SU-DHL-6 (cell line): Measurements from ENCODE around the gene SYCP1.

Experiments
- H2AFZ ChIP-seq: fragments of 200-600 bp; sonication (generic); 2 replicates; pipeline ENCODE4 v1.6.1; 2014; ENCODE audit warnings: low read depth, mild to moderate bottlenecking, moderate library complexity, mixed read lengths, antibody characterized with exemption, low read length; ENCODE audit not compliant: severe bottlenecking
- H3F3A ChIP-seq: fragments of 200-600 bp; shearing (Covaris generic); 2 replicates; pipeline ENCODE4 v1.6.0; 2016; ENCODE audit warnings: antibody characterized with exemption, mild to moderate bottlenecking; ENCODE audit not compliant: insufficient read depth
- H3K27ac ChIP-seq: fragments of 200-600 bp; sonication (generic); 2 replicates; pipeline ENCODE4 v1.5.1; 2016; ENCODE audit warnings: low read depth, mild to moderate bottlenecking, low read length, moderate library complexity, mixed read lengths
- H3K27me3 ChIP-seq: fragments of 200-600 bp; sonication (generic), shearing (Covaris generic); 2 replicates; pipeline ENCODE4 v1.6.0; 2014; ENCODE audit warnings: mild to moderate bottlenecking, low read length
- H3K36me3 ChIP-seq: fragments of 200-600 bp; sonication (generic); 2 replicates; pipeline ENCODE4 v1.6.1; 2014; ENCODE audit warnings: mild to moderate bottlenecking, low read length, mixed read lengths
- H3K4me2 ChIP-seq: fragments of 300-600, 200-600 bp; shearing (Covaris generic), sonication (generic); 2 replicates; pipeline ENCODE4 v1.6.0; 2014; ENCODE audit warnings: low read length, low read depth, mild to moderate bottlenecking; ENCODE audit not compliant: poor library complexity, severe bottlenecking
- H3K4me3 ChIP-seq: fragments of 200-600 bp; sonication (generic); 2 replicates; pipeline ENCODE4 v1.5.1; 2014; ENCODE audit warnings: antibody characterized with exemption, low read length, mild to moderate bottlenecking, mixed read lengths; ENCODE audit not compliant: insufficient read depth, poor library complexity, severe bottlenecking
- H3K79me2 ChIP-seq: fragments of 200-600 bp; sonication (generic); 2 replicates; pipeline ENCODE4 v1.6.1; 2014; ENCODE audit warnings: mild to moderate bottlenecking, low read length, moderate library complexity; ENCODE audit not compliant: insufficient read depth
- H3K9ac ChIP-seq: fragments of 200-600 bp; sonication (generic); 2 replicates; pipeline ENCODE4 v1.7.0; 2014; ENCODE audit warnings: mild to moderate bottlenecking, low read length
- H3K9me2 ChIP-seq: fragments of 200-600 bp; sonication (generic); replicated peaks from 2 replicates; pipeline ENCODE4 v1.6.1; 2014; ENCODE audit warnings: low read length; ENCODE audit not compliant: insufficient read depth
- H3K9me3 ChIP-seq: fragments of 200-600 bp; sonication (generic); 2 replicates; pipeline ENCODE4 v1.6.1; 2014; ENCODE audit warnings: low read length, mixed read lengths; ENCODE audit not compliant: insufficient read depth
- H4K20me1 ChIP-seq: fragments of 200-600 bp; sonication (generic); 2 replicates; pipeline ENCODE4 v1.6.1; 2014; ENCODE audit warnings: low read depth, mild to moderate bottlenecking, antibody characterized with exemption, low read length, moderate library complexity, mixed read lengths
- EZH2phosphoT487 ChIP-seq: fragments of 200-600 bp; sonication (generic), shearing (Covaris generic); conservative IDR thresholded peaks from 2 replicates; pipeline ENCODE4 v1.6.1; 2018; ENCODE audit warnings: mild to moderate bottlenecking, antibody characterized with exemption, low read length, moderate library complexity, mixed read lengths
- TF ChIP-seq, protein P1 (sequence below): fragments of 200-600 bp; sonication (generic); IDR thresholded peaks from one replicate; pipeline ENCODE4 v1.5.1; 2017; ENCODE audit warnings: antibody characterized with exemption, mild to moderate bottlenecking, low read length, moderate library complexity; ENCODE audit not compliant: insufficient read depth, poor library complexity, severe bottlenecking

The SYCP1 gene

DNA sequence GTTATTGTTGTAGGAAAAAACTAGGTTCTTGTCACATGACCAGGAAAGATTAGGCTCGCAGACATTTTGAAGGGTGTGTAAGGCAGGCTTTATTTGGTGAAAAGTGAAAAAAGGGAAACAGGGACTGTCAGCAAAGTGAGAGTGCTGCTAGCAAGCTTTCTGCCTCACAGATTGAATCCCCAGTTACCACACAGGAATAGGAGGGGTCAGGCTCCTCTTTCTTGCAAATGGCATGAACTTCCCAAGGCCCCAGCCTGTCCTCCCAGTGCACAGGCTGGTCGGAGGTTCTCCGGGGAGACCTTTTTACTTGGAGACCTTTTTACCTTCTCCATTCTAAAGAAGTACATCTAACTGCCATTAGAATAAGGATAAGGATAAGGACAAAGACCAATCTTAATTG is 42.1 kb downstream of the SYCP1 start:
- no peak overlapping the region for H3K4me2 ChIP-seq
- no peak overlapping the region for H3K4me3 ChIP-seq
- H3K27me3 ChIP-seq, result no peaks in the 10 kb centered on the region
- no peaks in the 10 kb centered on the region; the same call in 1 of the 2 replicates for H4K20me1 ChIP-seq
- H3F3A ChIP-seq, result no peaks in the 10 kb centered on the region
- no peaks in the 10 kb centered on the region for H3K79me2 ChIP-seq
- no peak overlapping the region for H3K9ac ChIP-seq
- H3K9me2 ChIP-seq, result no peaks in the 10 kb centered on the region
- H2AFZ ChIP-seq, result no peak overlapping the region
- H3K9me3 ChIP-seq, result no peaks in the 10 kb centered on the region
- H3K36me3 ChIP-seq, result no peaks in the 10 kb centered on the region
- no peak overlapping the region for H3K27ac ChIP-seq
- no peak for TF ChIP-seq EZH2phosphoT487
- TF ChIP-seq, protein P1, sequence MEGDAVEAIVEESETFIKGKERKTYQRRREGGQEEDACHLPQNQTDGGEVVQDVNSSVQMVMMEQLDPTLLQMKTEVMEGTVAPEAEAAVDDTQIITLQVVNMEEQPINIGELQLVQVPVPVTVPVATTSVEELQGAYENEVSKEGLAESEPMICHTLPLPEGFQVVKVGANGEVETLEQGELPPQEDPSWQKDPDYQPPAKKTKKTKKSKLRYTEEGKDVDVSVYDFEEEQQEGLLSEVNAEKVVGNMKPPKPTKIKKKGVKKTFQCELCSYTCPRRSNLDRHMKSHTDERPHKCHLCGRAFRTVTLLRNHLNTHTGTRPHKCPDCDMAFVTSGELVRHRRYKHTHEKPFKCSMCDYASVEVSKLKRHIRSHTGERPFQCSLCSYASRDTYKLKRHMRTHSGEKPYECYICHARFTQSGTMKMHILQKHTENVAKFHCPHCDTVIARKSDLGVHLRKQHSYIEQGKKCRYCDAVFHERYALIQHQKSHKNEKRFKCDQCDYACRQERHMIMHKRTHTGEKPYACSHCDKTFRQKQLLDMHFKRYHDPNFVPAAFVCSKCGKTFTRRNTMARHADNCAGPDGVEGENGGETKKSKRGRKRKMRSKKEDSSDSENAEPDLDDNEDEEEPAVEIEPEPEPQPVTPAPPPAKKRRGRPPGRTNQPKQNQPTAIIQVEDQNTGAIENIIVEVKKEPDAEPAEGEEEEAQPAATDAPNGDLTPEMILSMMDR, result no peak

DNA sequence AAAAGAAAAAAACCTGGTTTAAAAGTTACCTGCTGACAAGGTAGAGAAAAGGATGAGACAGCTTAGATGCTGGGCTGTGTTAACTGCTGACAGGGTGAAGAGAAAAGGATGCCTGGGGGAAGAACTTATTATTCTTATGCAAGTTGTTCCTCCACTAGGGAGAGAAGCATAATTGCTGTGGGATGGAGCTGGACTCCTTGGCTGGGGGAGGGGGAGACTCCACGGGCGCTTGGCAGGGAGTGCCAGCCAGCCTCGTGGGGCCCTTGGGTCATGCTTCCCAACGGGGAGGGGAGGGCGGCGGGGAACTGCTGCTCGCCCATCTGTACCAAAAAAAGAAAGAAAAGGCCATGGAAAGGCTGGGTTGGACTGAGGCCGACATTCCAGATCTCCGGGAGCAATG is 47.2 kb downstream of the SYCP1 start:
- no peaks in the 10 kb centered on the region for H3K27me3 ChIP-seq
- H3K9me2 ChIP-seq, result no peaks in the 10 kb centered on the region
- H3K9ac ChIP-seq, result no peak overlapping the region
- no peak overlapping the region for H3K4me2 ChIP-seq
- H4K20me1 ChIP-seq, result no peaks in the 10 kb centered on the region; the same call in 1 of the 2 replicates
- H3K36me3 ChIP-seq, result no peaks in the 10 kb centered on the region
- H3K27ac ChIP-seq, result no peak overlapping the region
- H3K4me3 ChIP-seq, result no peak overlapping the region
- no peaks in the 10 kb centered on the region for H3K79me2 ChIP-seq
- no peaks in the 10 kb centered on the region for H3F3A ChIP-seq
- H2AFZ ChIP-seq, result no peak overlapping the region
- no peaks in the 10 kb centered on the region for H3K9me3 ChIP-seq
- TF ChIP-seq EZH2phosphoT487, result no peak
- TF ChIP-seq, protein P1, result no peak

DNA sequence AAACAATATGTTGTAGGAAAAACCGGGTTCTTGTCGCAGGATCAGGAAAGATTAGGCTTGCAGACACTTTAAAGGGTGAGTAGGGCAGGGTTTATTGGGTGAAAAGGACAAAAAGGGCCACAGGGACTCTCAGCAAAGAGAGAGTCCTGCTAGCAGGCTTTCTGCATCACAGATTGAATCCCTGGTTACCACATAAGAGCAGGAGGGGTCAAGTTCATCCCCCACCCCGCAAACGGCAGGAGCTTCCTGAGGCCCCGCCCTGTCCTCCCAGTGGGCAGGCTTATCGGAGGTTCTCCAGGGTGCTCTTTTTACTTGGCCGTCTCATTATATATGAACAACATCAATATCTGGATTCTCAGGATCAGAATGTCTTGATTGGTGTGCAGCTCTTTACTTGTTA is 47.7 kb downstream of the SYCP1 start:
- Histone ChIP-seq H3K27me3 (no peaks in the 10 kb centered on the region), H3K79me2 (no peaks in the 10 kb centered on the region), H3K36me3 (no peaks in the 10 kb centered on the region), H3F3A (no peaks in the 10 kb centered on the region), H4K20me1 (no peaks in the 10 kb centered on the region; the same call in 1 of the 2 replicates), H3K9me2 (no peaks in the 10 kb centered on the region), H3K9ac (no peak overlapping the region), H3K27ac (no peak overlapping the region), H3K9me3 (no peaks in the 10 kb centered on the region), H3K4me3 (no peak overlapping the region), H3K4me2 (no peak overlapping the region), H2AFZ (no peak overlapping the region)
- no peak for TF ChIP-seq EZH2phosphoT487
- TF ChIP-seq, protein P1, result no peak
